Measurements from ENCODE around the gene SLC5A10.

SLC5A10 gene

DNA sequence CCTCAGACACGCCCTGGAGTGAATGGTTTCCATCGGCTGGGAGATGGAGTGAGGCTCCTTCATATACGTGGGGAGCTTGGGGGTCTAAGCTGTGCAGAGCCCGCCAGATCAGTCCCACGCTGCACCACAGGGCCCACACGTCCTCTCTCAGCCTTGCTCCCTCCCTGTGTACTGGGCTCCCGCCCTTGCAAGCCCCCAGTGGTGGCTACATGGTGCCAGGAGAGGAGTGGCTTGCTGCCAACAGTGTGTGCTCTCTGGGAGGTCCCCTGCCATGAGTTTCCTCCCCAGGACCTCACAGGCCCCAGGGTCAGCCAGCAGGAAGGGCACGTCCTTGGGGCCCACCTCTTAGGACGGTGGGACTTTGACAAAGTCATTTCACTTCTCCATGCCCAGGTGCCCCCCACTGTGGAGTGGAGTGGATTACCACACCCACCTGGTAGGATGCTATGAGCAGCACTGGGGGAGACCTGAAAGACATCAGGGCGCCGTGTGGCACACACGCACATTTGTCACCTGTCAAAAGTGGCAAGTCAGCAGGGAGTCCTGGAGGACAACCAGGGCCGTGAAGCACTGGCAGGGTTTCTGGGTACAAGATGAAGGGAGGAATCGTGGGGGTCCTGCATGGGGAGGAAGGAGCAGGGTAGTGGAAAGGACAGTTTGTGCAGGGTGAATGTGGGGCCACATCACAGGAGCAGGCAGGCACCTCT lies 13.7 kb downstream of the SLC5A10 start:
- DNase-seq = no peak

- DNase-seq = peak; percentile 23
Observed at GRCh38 chr17:18966831-18967624, 15.1 kb downstream of the SLC5A10 start.

DNA sequence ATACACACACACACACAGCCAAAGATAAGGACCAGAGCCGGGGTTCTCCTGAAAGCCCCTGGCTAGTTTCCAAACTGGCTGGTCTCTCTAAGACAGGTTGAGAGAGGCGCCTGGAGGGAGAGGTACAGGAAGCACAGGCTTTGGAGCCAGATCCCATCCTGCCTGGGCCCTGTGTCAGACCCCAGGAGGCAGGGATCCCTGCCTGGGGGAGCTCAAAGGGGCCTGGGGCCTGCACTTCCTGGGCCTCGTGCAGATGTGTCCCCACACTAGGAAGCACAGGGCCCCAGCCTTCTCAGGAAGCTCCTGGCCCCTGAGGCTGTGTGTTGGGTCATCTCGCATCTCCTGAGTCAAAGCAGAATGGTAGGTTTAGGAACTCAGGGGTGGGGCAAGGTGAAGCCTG lies 16.0 kb downstream of the SLC5A10 start:
- DNase-seq = no peak

- no peak for DNase-seq
Observed at GRCh38 chr17:18968345-18968744, 16.4 kb downstream of the SLC5A10 start.

- DNase-seq = no peak
Observed at GRCh38 chr17:18968945-18969887, 17.3 kb downstream of the SLC5A10 start.

- no peak for DNase-seq
Observed at GRCh38 chr17:18970582-18971480, 18.9 kb downstream of the SLC5A10 start.

GRCh38 chr17:18971801-18972200 lies 19.8 kb downstream of the SLC5A10 start:
- no peak for DNase-seq

GRCh38 chr17:18974407-18975149 lies 22.6 kb downstream of the SLC5A10 start:
- no peak for DNase-seq

GRCh38 chr17:18975597-18975996 lies 23.6 kb downstream of the SLC5A10 start:
- DNase-seq = no peak

GRCh38 chr17:18976201-18976600 lies 24.2 kb downstream of the SLC5A10 start:
- no peak for DNase-seq

DNA sequence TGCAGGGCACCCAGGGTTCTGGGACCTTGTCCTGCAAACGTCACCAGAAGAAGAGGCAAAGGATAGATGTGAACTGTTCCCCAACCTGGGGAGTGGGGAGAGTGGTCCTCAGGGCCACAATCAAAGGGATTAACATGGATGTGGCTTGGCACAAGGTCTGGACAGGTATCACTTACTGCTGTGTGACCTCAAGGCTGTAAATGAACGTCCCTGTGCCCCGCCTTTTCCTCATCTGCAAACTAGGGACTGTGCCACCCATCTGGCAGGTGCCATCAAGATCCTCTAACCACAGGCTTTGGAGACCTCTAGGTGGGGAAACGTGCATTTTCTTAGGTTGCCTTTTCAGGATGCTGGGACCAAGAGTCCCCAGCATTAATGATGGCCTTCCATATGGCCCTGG lies 25.1 kb downstream of the SLC5A10 start:
- no peak for DNase-seq

- no peak for DNase-seq
Observed at GRCh38 chr17:18977646-18978045, 25.7 kb downstream of the SLC5A10 start.

GRCh38 chr17:18978050-18978449 lies 26.1 kb downstream of the SLC5A10 start:
- no peak for DNase-seq

- DNase-seq = no peak
Observed at GRCh38 chr17:18978655-18979054, 26.7 kb downstream of the SLC5A10 start.

DNA sequence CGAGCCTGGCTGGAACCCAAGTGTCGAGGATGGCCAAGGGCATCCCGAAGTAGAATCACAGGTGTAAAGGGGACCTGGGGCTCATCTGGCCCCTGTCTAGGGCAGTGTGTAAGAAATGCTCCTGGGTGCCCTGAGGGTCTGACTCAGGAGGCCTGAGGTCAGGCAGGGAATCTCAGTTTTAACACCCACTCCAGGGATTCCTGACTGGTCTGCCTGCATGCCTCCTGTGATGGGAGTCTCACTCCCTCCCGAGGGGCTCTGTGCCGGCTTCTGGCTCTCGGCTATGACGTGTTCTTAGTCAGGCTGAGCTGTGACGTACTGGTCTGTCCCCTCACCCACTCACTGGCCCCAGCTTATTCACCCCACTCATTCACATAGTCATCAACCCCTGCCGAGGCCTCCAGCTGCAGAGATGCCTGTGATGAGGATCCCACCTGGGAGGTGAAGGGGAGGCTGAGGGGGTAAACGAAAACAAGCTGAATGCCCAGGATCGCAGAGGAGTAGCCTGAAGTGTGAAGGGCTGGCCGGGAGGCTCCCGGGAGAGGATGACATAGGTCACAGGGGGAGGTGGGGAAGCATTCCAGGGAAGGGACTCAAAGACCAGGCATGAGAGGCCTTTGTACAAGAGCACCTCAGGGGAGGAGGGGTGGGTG lies 28.8 kb downstream of the SLC5A10 start:
- peak; percentile 62 for DNase-seq

- no peak for DNase-seq
Observed at GRCh38 chr17:18981335-18981641, 29.3 kb downstream of the SLC5A10 start.

DNA sequence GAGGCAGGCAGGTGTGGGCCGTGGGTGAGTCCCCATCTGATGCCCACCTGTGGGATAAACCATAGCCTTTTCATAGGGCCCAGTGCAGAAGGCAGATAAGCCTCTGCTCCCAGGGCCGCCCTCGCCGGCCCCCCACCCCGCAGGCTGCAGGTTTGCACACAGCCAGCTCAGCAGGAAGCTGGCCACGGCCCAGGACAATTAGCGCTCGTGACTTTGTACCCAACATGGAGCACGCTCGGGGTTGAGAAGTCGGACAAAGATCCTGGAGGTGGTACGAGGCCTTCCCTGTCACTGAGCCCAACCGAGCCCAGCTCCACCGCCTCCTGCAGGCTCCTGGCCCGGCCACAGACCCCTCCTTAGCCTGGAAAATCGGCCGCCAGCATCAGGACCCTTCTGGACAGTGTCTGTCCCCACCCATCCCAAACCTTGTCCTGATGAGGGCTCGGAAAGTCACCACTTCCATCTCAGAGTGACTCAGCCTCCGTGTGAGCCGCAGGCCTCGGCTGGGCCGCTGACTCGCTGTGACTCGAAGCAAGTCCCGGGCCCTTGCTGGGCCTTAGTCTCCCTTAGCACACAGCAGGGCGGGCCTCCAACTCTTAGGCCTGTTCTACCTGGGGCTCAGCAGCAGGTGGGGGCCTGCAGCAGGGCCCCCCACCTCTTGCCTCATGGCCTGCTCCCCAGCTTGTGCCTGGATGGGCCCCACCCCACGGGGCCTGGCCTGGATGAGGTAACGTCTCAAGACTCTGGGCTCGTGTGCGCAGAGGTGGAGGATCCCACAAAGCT lies 29.9 kb downstream of the SLC5A10 start:
- peak; percentile 74 for DNase-seq

DNA sequence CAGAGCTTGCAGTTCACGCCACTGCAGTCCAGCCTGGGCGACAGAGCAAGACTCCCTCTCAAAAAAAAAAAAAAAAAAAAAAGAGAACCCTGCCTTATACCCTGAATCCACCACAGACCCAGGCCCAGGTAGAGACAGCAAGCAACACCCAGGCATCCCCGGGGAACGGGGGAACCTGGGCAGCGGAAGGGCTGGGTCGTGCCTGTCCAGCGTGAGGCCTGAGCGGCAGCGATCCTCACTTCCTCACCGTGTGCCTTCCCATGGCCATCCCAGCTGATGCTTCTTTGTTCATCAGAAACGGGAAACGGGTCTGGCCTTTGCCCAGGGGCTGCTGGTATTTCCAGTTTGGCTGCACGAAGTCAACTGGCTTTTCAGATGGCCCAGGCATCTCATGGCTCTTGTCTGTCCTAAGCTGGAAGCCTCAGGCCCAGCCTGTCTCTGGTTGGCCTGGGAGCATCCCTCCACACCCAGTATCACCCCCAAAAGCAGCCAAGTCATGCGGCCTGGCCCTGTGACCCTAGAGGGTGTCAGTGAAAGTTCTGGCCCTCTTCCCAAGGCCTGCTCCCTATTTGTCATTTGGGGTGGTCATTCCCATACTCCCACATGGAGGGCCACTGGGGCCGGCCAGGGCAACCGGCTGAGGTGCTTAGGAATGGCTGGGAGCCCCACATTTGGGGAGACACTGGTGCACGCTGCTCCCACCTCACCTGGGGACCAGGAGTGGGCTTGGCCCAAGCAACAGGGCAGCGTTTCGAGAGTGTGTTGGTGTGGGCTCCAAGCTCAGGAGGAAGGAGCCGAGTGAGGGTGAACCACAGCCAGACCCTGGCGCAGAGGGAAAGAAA lies 32.5 kb downstream of the SLC5A10 start:
- DNase-seq = no peak

DNA sequence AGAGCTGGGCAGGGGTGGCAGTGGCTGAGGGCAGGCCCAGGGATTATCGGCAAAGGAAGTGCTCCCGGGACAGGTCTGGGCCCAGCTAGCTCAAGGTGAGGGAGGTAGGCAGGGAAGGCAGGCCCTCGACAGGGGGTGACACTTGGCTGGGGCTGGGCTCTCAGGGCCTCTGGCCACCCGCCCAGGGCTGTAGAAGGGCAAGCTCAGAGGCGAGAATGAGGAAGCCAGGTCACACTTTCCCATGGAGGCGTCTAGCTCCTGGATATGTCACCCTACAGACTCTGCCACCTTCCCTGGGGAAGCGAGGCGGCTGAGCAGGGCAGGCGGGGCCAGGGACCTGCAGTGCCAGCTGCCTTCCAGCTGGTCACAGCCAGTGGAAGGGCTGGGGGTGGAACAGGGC lies 33.5 kb downstream of the SLC5A10 start:
- no peak for DNase-seq
